ENCODE data around the gene SAMD4B.

GRCh38 chr19:39433480-39434079 is 91.4 kb downstream of the SAMD4B start:
- TF ChIP-seq CTCF (IDR thresholded peaks at IDR 0.05) = no peak
- TF ChIP-seq POLR2A (IDR thresholded peaks at IDR 0.05) = no peak
